Pancreas (tissue), 10 donors: ENCODE measurements around the gene CHURC1. TPM values are rescaled to one million over a fixed set of nuclear protein-coding genes. Genes with fewer than 3 reads are reported as not detected.
A peak's percentile ranks its signal among the peaks of the same experiment; 100 is the strongest.

ENCODE experiments used
- ATAC-seq, 4 donors: fragments of 200-7000 bp; cut with Tn5 transposase; one replicate each; pipeline versions ENCODE4 v1.8.0 to v1.9.1; 2020; ENCODE audit warnings: mild to moderate bottlenecking in 4 of 4, moderate library complexity in 4 of 4
- DNase-seq, 6 donors: peaks; one replicate each; pipeline ENCODE4 v3.0.0-alpha.2; 2020
- FAIRE-seq: peaks from 2 replicates; lab custom pipeline; 2012; peaks lifted over from hg19 to GRCh38; lab: Jason Lieb, UNC
- H3K27ac ChIP-seq, 4 donors: fragments of 200-600 bp; sonication (generic); 1 replicate in 3 of 4; 2 replicates in 1 of 4; pipeline versions ENCODE4 v1.5.0 to v1.8.0; 2020
- H3K27me3 ChIP-seq, 4 donors: fragments of 200-600 bp; one replicate each; pipeline ENCODE4 v1.8.0; 2021
- H3K36me3 ChIP-seq, 3 donors: fragments of 200-600 bp; sonication (generic) in 1 of 3; one replicate each; pipeline versions ENCODE4 v1.5.0 to v1.8.0; 2020 to 2021
- H3K4me1 ChIP-seq, 3 donors: fragments of 200-600 bp; one replicate each; pipeline ENCODE4 v1.8.0; 2021
- H3K4me3 ChIP-seq, 4 donors: fragments of 200-600 bp; sonication (generic) in 2 of 4; one replicate each; pipeline versions ENCODE4 v1.5.0 to v1.8.0; 2020 to 2021
- H3K9me3 ChIP-seq, 4 donors: fragments of 200-600 bp; one replicate each; pipeline ENCODE4 v1.8.0; 2021
- WGBS, 2 donors: extraction: QIAGEN DNeasy Blood & Tissue Kit; methylation state at CpG; one replicate each; pipeline ENCODE4 v1.1.7; 2013; 5-methylcytosine and 5-hydroxymethylcytosine counted together
- intact Hi-C, 3 donors: fragments of 100-400 bp; cut with DNase I; formaldehyde crosslinking; loops; one replicate each; pipeline versions ENCODE4 v1.11.1 to v1.14.2; 2022
- polyA plus RNA-seq, 2 donors: library from polyadenylated mRNA; stranded (reverse); fragments of 200-250 nt; gene quantifications; one replicate each; pipeline ENCODE4 v1.2.3, GENCODE V29; 2013
- total RNA-seq, 6 donors: library from RNA; stranded (reverse); fragmentation: NEBNext Ultra II Directional in 4 of 6; extraction: Animal tissue kit (Norgen Biotek cat#: 25700) in 4 of 6; gene quantifications; one replicate each; pipeline versions ENCODE4 v1.2.1 to v1.2.4, GENCODE V29; 2021 to 2023
- TF ChIP-seq, protein P1 (sequence below), 4 donors: fragments of 200-600 bp; sonication (generic) in 3 of 4; IDR thresholded peaks; one replicate each; pipeline versions ENCODE4 v1.5.0 to v1.8.0; 2021; ENCODE audit warnings: antibody characterized with exemption in 4 of 4
- donor health status: healthy with polysubstance abuse.
- donor health status: DM: no; HTN: no; CAD: no; lungs with moderate emphysema.
- donor health status: DM: no; HTN: no; CAD: no.
- donor health status: control.
- donor health status: control.
- donor health status: Bipolar disorder and iron deficiency.
- donor health status: DM: yes; HTN: yes; CAD: no.
- donor health status: DM: no; HTN: no; CAD: no.
- donor health status: DM: no; HTN: no; CAD: no.
- donor health status: DM: yes; HTN: yes; CAD: no.

Gene CHURC1
- total and polyA plus RNA-seq, 8 donors = 13.0 to 33.2 (median 28.2) TPM

DNA sequence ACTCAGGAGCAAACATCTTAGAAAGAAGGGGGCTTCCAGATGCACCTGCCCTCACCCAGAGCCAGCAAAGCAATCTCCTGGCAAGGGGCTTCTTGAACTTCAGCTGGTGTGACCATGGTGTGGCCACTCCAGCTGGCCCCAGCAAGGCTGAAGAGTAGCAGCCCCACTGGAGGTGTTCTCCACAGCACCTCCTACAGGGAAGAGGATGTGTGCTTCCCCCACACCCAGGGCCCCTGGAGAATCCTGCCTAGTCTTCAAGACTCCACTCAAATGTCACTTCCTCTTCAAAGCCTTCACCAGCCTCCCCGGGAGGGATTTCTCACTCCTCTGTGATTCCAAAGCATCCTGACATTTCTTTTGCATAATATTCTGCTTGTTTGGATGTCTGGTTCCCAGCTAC lies 49.4 kb downstream of the CHURC1 start:
- H3K4me3 ChIP-seq = no peak overlapping the region
- no peaks in the 10 kb centered on the region for H3K36me3 ChIP-seq
- H3K27me3 ChIP-seq = no peaks in the 10 kb centered on the region
- FAIRE-seq = no peak
- TF ChIP-seq, protein P1, sequence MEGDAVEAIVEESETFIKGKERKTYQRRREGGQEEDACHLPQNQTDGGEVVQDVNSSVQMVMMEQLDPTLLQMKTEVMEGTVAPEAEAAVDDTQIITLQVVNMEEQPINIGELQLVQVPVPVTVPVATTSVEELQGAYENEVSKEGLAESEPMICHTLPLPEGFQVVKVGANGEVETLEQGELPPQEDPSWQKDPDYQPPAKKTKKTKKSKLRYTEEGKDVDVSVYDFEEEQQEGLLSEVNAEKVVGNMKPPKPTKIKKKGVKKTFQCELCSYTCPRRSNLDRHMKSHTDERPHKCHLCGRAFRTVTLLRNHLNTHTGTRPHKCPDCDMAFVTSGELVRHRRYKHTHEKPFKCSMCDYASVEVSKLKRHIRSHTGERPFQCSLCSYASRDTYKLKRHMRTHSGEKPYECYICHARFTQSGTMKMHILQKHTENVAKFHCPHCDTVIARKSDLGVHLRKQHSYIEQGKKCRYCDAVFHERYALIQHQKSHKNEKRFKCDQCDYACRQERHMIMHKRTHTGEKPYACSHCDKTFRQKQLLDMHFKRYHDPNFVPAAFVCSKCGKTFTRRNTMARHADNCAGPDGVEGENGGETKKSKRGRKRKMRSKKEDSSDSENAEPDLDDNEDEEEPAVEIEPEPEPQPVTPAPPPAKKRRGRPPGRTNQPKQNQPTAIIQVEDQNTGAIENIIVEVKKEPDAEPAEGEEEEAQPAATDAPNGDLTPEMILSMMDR (IDR thresholded peaks at IDR 0.05) = no peak
- DNase-seq = no peak
- intact Hi-C loops = no loop called here
- H3K9me3 ChIP-seq = no peaks in the 10 kb centered on the region
- H3K27ac ChIP-seq = no peak overlapping the region
- peaks cover 0 to 7% (median 0%) of the 10 kb centered on the region in 3 donors for H3K4me1 ChIP-seq
- ATAC-seq = no peak
- WGBS, 2 donors = 71 to 82% methylated on average over 1 of the region's 1 CpG

DNA sequence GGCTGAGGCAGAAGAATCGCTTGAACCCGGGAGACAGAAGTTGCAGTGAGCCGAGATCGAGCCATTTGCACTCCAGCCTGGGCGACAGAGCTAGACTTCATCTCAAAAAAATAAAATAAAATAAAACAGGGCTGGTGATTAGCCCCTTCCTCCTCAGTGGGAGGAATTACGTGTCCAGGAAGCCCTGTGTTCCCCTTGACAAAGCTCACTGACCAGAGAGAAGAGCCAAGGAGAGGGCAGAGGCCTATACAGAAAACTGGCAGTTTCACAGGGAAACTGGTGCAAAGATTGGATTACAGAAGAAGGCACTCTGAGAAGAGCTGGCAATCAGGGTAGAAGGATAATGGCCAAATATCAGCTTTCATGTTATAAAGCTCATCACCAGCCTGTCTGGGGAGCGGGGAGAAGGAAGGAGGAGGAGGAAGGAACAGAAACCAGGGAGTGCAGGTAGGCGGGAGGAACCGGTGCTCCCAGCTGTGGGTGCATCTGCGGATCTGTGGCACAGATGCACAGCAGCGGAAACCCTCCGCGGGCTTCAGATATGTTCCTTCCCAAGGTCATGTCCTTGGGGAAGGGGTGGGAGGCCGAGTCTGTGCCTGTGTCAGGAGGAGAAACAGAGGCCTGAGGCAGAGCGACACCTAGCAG lies 51.2 kb downstream of the CHURC1 start:
- 80 to 87% methylated on average over 15 of the region's 15 CpGs for WGBS, 2 donors

DNA sequence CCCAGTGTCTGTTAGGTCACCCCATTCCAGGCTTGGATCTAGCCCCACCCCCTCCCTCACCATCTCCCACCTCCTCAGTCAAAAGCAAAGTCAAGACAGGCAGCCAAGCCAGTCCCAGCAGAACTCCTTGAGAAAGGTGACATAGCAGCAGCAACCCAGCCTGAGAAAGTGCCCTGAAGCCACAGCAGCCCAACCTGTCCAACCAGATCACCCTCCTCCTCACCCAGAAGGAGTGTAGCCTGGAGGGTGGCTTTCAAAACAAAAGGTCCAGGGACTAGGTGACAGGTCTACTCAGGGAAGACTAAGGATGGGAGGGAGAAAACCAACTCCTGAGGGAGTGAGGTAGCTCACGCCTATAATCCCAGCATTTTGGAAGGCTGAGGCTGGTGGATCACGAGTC lies 52.7 kb downstream of the CHURC1 start:
- Histone ChIP-seq H3K36me3 (no peaks in the 10 kb centered on the region), H3K9me3 (no peaks in the 10 kb centered on the region), H3K27me3 (no peaks in the 10 kb centered on the region), H3K4me1 (peaks cover 0 to 10% (median 0%) of the 10 kb centered on the region in 3 donors), H3K4me3 (no peak overlapping the region), H3K27ac (no peak overlapping the region)
- DNase-seq (no peak), FAIRE-seq (no peak), ATAC-seq (peak in 1 of 4 donors; percentile 39)
- TF ChIP-seq, protein P1 (IDR thresholded peaks at IDR 0.05) = no peak
- intact Hi-C loops = no loop called here
- WGBS, 2 donors = 95% methylated on average over 2 of the region's 2 CpGs

More for the DNA sequence above, 51.2 kb downstream of the CHURC1 start:
- no peak overlapping the region for H3K4me3 ChIP-seq
- no peak for DNase-seq
- TF ChIP-seq, protein P1 (IDR thresholded peaks at IDR 0.05) = no peak
- H3K27ac ChIP-seq = no peak overlapping the region
- H3K9me3 ChIP-seq = no peaks in the 10 kb centered on the region
- FAIRE-seq = no peak
- H3K4me1 ChIP-seq = peaks cover 0 to 8% (median 0%) of the 10 kb centered on the region in 3 donors
- intact Hi-C loops = no loop called here
- no peaks in the 10 kb centered on the region for H3K27me3 ChIP-seq
- no peak for ATAC-seq
- no peaks in the 10 kb centered on the region for H3K36me3 ChIP-seq

DNA sequence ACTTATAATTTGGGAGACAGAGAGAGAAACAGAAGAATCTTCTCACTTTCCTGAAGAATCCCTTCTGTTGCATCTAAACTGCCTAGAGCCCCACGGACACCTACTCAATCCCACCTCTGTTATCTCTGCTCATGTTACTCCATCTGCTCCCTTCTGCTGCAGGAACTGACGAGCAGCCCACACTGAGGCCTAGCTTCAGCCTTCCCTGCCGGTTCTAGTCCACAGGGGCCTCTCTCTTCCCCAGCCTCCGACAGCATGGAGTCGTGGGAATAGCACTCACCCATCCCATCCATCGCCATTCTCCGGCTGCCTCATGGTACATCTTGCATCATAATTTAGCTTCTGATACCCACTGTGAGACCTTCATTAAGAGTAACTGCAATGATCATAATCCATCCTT lies 53.9 kb downstream of the CHURC1 start:
- H3K27me3 ChIP-seq = no peaks in the 10 kb centered on the region
- intact Hi-C loops = no loop called here

More for the DNA sequence above, 53.9 kb downstream of the CHURC1 start:
- ATAC-seq = no peak
- Histone ChIP-seq H3K4me1 (peaks cover 0 to 10% (median 0%) of the 10 kb centered on the region in 3 donors), H3K36me3 (no peaks in the 10 kb centered on the region), H3K4me3 (no peak overlapping the region), H3K9me3 (no peaks in the 10 kb centered on the region), H3K27ac (no peak overlapping the region)
- no peak for DNase-seq
- TF ChIP-seq, protein P1 (IDR thresholded peaks at IDR 0.05) = no peak
- FAIRE-seq = no peak
- WGBS, 2 donors = 91 to 93% methylated on average over 7 of the region's 7 CpGs
